K562 (cell line): ENCODE data around the gene PPIA. TPM values are rescaled to one million over a fixed set of nuclear protein-coding genes. Genes with fewer than 3 reads are reported as not detected.

ENCODE experiments used
- CEBPB ChIP-seq: fragments of 450-650 bp; IDR thresholded peaks from 2 replicates; pipeline ENCODE4 v1.6.1; 2016; ENCODE audit warnings: missing genetic modification characterization, missing compliant biosample characterization
- HDAC6 ChIP-seq: IDR thresholded peaks from 2 replicates; pipeline ENCODE4 v1.6.1; 2012; ENCODE audit warnings: low read depth, mild to moderate bottlenecking, control low read depth, inconsistent platforms, low read length, moderate library complexity
- HNRNPH1 ChIP-seq: fragments of 200-400 bp; formaldehyde crosslinking; optimal IDR thresholded peaks from 2 replicates; pipeline ENCODE3; 2017; ENCODE audit warnings: low read depth, mild to moderate bottlenecking, low read length, moderate library complexity
- RB1 ChIP-seq: fragments of 450-650 bp; IDR thresholded peaks from 2 replicates; pipeline ENCODE4 v1.6.1; 2017; ENCODE audit warnings: low read depth, mild to moderate bottlenecking
- RCOR1 ChIP-seq, 2 experiments: IDR thresholded peaks; 2 replicates each; pipeline ENCODE4 v1.6.1; 2012; ENCODE audit warnings: low read depth in 2 of 2, low read length in 2 of 2, borderline replicate concordance in 1 of 2, improper control_type of control experiment in 1 of 2
- TBL1XR1 ChIP-seq, 2 experiments: IDR thresholded peaks; 2 replicates each; pipeline ENCODE4 v1.6.1; 2012; ENCODE audit warnings: improper control_type of control experiment in 2 of 2, low read length in 2 of 2, mild to moderate bottlenecking in 1 of 2
- ZNF12 ChIP-seq: sonication (generic); formaldehyde crosslinking; IDR thresholded peaks from 2 replicates; pipeline ENCODE4 v1.4.0; 2020; ENCODE audit warnings: mild to moderate bottlenecking, missing genetic modification reagents
- ZNF197 ChIP-seq: fragments of 200-800 bp; sonication (Bioruptor generic); IDR thresholded peaks from 2 replicates; pipeline ENCODE4 v1.6.1; 2016; ENCODE audit warnings: low read depth, missing genetic modification characterization, missing compliant biosample characterization
- ZNF263 ChIP-seq: sonication (generic); formaldehyde crosslinking; IDR thresholded peaks from 2 replicates; pipeline ENCODE4 v1.8.0; 2022; ENCODE audit warnings: mild to moderate bottlenecking, missing genetic modification reagents, borderline replicate concordance
- ZNF764 ChIP-seq: fragments of 250-450 bp; sonication (Bioruptor Pico); IDR thresholded peaks from 2 replicates; pipeline ENCODE4 v1.4.0; 2020; ENCODE audit warnings: low read depth, mild to moderate bottlenecking, moderate library complexity
- polyA plus RNA-seq, 8 experiments: library from polyadenylated mRNA; depleted of rRNA in 4 of 8; stranded (reverse) in 5 of 8; unstranded in 3 of 8; fragments of >200 nt; fragmentation: Nextera tagmentation in 2 of 8; fragmentation: Illumina TruSeq in 1 of 8; extraction: Ambion mirVana in 2 of 8; extraction: Trizol in 1 of 8; gene quantifications; 2 replicates each; pipeline versions ENCODE4 v1.2.1 to v1.2.3, GENCODE V29; 2011 to 2014; ENCODE audit warnings: inconsistent platforms in 1 of 8, missing spikeins in 1 of 8
- total RNA-seq, 7 experiments: library from RNA; depleted of rRNA in 6 of 7; stranded (reverse); fragments of >200 nt in 6 of 7; fragmentation: Illumina TruSeq in 2 of 7; extraction: Trizol in 2 of 7; gene quantifications; 2 replicates each; pipeline versions ENCODE4 v1.2.1 to v1.2.3, GENCODE V29; 2011 to 2021; ENCODE audit warnings: low replicate concordance in 1 of 7
- TF ChIP-seq, protein P1 (sequence below): sonication (generic); formaldehyde crosslinking; IDR thresholded peaks from 2 replicates; pipeline ENCODE4 v1.8.1; 2023; ENCODE audit warnings: mild to moderate bottlenecking, missing genetic modification reagents
- TF ChIP-seq, protein P2 (sequence below): sonication (generic); formaldehyde crosslinking; IDR thresholded peaks from 2 replicates; pipeline ENCODE4 v1.8.0; 2022; ENCODE audit warnings: missing genetic modification reagents, mild to moderate bottlenecking, borderline replicate concordance
- TF ChIP-seq, protein P3 (sequence below), 3 experiments: IDR thresholded peaks in 2 of 3; conservative IDR thresholded peaks in 1 of 3; 2 replicates each; pipeline ENCODE4 v1.5.1; 2011 to 2012; ENCODE audit warnings: low read length in 3 of 3, mild to moderate bottlenecking in 3 of 3, control low read depth in 2 of 3, improper control_type of control experiment in 1 of 3, inconsistent platforms in 1 of 3, low read depth in 1 of 3, mixed read lengths in 1 of 3, moderate library complexity in 1 of 3; ENCODE audit not compliant: insufficient read depth in 2 of 3
- TF ChIP-seq, protein P4 (sequence below): sonication (generic); formaldehyde crosslinking; IDR thresholded peaks from 2 replicates; pipeline ENCODE4 v1.8.1; 2023; ENCODE audit warnings: mild to moderate bottlenecking, missing genetic modification reagents

The PPIA gene
- total and polyA plus RNA-seq, 9 of the 15 experiments (the other 6 are each of a cell fraction or from before 2014, with no cell fraction given) = 2,583 to 7,504 (median 3,973) TPM

DNA sequence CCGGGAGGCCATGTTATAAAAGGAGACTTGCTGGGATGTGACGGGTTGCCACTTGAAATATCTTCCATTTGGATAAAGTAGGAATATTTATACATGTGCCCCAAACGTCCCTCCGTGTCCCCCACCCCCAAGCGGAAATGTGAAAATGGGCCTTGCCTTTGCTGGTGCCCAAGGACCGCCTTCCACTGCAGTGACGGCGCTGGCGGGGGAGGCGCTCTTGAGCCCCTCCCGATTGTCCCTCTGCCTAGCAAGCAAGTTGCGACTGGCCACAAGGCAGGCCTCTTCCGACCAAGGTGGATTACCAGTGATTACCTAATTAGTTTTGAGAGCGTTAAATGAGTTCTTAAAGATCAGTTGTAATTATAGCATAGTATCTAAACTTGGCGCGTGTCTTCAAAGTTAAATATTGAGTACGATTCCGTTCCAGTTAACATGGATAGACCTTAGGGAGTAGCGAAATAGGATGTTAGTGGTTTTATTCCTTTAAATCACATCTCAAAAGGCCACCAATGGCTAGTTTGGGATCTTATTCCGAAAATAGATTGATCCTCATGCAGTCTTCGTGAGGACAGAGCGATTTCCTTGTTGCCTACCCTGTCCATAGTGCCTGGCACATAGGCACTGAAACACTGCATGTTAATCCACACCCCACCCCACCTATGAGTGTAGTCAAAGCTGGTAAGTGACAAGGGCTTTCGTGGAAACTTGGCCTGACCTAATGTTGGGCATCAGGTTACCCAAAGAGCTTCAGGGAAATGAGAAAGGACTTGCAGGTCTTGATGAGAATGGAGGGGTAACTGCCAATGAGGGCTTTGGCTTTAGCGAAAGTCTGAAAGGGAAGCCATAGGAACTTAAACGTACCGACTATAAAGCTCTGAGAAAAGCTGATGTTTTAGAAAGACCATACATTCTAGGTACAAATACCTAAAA lies 1.1 kb downstream of the PPIA start (continued):
- 0 out of 2 replicates have a peak, but pooled peaks have one; percentile 54 for TF ChIP-seq ZNF12 (CRISPR knock-in tag)
- peak in 1 of 2 experiments; percentile 78; a peak in 2 of 4 replicates for TF ChIP-seq TBL1XR1 (IDR thresholded peaks at IDR 0.05; ENCODE audit: low read length in 2 of 2)
- no peak for TF ChIP-seq HDAC6
- TF ChIP-seq HNRNPH1 = no peak
- TF ChIP-seq, protein P1, sequence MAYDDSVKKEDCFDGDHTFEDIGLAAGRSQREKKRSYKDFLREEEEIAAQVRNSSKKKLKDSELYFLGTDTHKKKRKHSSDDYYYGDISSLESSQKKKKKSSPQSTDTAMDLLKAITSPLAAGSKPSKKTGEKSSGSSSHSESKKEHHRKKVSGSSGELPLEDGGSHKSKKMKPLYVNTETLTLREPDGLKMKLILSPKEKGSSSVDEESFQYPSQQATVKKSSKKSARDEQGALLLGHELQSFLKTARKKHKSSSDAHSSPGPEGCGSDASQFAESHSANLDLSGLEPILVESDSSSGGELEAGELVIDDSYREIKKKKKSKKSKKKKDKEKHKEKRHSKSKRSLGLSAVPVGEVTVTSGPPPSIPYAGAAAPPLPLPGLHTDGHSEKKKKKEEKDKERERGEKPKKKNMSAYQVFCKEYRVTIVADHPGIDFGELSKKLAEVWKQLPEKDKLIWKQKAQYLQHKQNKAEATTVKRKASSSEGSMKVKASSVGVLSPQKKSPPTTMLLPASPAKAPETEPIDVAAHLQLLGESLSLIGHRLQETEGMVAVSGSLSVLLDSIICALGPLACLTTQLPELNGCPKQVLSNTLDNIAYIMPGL (CRISPR knock-in tag) = no peak
- TF ChIP-seq ZNF263 (CRISPR knock-in tag) = 0 out of 2 replicates have a peak, but pooled peaks have one; percentile 7
- TF ChIP-seq RCOR1 (IDR thresholded peaks at IDR 0.05; ENCODE audit: borderline replicate concordance in 1 of 2, low read depth in 2 of 2, low read length in 2 of 2) = peak in 1 of 2 experiments; percentile 63; a peak in 2 of 4 replicates
- TF ChIP-seq ZNF197 = no peak
- TF ChIP-seq, protein P2, sequence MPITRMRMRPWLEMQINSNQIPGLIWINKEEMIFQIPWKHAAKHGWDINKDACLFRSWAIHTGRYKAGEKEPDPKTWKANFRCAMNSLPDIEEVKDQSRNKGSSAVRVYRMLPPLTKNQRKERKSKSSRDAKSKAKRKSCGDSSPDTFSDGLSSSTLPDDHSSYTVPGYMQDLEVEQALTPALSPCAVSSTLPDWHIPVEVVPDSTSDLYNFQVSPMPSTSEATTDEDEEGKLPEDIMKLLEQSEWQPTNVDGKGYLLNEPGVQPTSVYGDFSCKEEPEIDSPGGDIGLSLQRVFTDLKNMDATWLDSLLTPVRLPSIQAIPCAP (CRISPR knock-in tag) = 0 out of 2 replicates have a peak, but pooled peaks have one; percentile 21
- TF ChIP-seq, protein P3, sequence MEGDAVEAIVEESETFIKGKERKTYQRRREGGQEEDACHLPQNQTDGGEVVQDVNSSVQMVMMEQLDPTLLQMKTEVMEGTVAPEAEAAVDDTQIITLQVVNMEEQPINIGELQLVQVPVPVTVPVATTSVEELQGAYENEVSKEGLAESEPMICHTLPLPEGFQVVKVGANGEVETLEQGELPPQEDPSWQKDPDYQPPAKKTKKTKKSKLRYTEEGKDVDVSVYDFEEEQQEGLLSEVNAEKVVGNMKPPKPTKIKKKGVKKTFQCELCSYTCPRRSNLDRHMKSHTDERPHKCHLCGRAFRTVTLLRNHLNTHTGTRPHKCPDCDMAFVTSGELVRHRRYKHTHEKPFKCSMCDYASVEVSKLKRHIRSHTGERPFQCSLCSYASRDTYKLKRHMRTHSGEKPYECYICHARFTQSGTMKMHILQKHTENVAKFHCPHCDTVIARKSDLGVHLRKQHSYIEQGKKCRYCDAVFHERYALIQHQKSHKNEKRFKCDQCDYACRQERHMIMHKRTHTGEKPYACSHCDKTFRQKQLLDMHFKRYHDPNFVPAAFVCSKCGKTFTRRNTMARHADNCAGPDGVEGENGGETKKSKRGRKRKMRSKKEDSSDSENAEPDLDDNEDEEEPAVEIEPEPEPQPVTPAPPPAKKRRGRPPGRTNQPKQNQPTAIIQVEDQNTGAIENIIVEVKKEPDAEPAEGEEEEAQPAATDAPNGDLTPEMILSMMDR (IDR thresholded peaks at IDR 0.05 in 2 of 3, conservative IDR thresholded peaks at IDR 0.05 in 1 of 3; ENCODE audit: insufficient read depth in 2 of 3, low read depth in 1 of 3, low read length in 3 of 3) = peak; percentile 62 to 76 (median 67)
- no peak for TF ChIP-seq ZNF764 (CRISPR knock-in tag)
- peak; percentile 34; the same call in 1 of the 2 replicates for TF ChIP-seq CEBPB (tag)
- TF ChIP-seq, protein P4, sequence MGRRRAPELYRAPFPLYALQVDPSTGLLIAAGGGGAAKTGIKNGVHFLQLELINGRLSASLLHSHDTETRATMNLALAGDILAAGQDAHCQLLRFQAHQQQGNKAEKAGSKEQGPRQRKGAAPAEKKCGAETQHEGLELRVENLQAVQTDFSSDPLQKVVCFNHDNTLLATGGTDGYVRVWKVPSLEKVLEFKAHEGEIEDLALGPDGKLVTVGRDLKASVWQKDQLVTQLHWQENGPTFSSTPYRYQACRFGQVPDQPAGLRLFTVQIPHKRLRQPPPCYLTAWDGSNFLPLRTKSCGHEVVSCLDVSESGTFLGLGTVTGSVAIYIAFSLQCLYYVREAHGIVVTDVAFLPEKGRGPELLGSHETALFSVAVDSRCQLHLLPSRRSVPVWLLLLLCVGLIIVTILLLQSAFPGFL (CRISPR knock-in tag) = peak; percentile 80; the same call in 1 of the 2 replicates
- TF ChIP-seq RB1 = 0 out of 2 replicates have a peak, but pooled peaks have one; percentile 2
